Esophagus squamous epithelium (tissue), 4 donors: ENCODE data around the gene MRS2.

Experiments used
- POLR2A ChIP-seq, 4 donors: fragments of 450-650 bp; IDR thresholded peaks; one replicate each; pipeline ENCODE4 v1.6.1; 2017; ENCODE audit warnings: antibody characterized with exemption in 4 of 4, mild to moderate bottlenecking in 4 of 4, moderate library complexity in 3 of 4
- TF ChIP-seq, protein P1 (sequence below), 6 experiments: fragments of 450-650 bp in 4 of 6; fragments of 200-600 bp in 2 of 6; sonication (generic) in 2 of 6; IDR thresholded peaks; one replicate each; pipeline ENCODE4 v1.5.1; 2016 to 2019; ENCODE audit warnings: antibody characterized with exemption in 6 of 6, mild to moderate bottlenecking in 4 of 6, moderate library complexity in 4 of 6

DNA sequence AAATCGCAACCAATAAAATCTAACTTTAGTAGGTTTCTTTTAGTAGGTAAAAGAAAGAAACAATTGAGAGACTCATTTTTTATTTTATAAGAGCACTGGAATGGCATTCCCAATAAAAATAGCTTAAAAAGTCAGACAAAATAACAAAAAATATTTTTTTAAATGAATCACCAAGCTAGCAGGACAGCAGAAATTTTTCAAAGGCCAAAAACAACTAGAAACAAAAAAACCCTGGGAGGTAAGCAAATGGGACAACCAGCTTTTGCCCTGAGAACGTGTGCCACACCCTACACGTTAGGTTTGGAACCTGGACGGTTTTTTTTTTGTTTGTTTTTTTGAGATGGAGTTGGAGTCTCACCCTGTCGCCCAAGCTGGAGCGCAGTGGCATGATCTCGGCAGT is 67.1 kb downstream of the MRS2 start:
- TF ChIP-seq, protein P1, sequence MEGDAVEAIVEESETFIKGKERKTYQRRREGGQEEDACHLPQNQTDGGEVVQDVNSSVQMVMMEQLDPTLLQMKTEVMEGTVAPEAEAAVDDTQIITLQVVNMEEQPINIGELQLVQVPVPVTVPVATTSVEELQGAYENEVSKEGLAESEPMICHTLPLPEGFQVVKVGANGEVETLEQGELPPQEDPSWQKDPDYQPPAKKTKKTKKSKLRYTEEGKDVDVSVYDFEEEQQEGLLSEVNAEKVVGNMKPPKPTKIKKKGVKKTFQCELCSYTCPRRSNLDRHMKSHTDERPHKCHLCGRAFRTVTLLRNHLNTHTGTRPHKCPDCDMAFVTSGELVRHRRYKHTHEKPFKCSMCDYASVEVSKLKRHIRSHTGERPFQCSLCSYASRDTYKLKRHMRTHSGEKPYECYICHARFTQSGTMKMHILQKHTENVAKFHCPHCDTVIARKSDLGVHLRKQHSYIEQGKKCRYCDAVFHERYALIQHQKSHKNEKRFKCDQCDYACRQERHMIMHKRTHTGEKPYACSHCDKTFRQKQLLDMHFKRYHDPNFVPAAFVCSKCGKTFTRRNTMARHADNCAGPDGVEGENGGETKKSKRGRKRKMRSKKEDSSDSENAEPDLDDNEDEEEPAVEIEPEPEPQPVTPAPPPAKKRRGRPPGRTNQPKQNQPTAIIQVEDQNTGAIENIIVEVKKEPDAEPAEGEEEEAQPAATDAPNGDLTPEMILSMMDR (IDR thresholded peaks at IDR 0.05), result no peak
- TF ChIP-seq POLR2A (IDR thresholded peaks at IDR 0.05), result no peak
